Testis (tissue), 2 donors: ENCODE results near the gene GSTA5.

Experiments
- POLR2A ChIP-seq: fragments of 450-650 bp; IDR thresholded peaks from one replicate; pipeline ENCODE4 v1.6.1; 2017; ENCODE audit warnings: antibody characterized with exemption, mild to moderate bottlenecking, moderate library complexity
- TF ChIP-seq, protein P1 (sequence below), 3 experiments: fragments of 450-650 bp in 2 of 3; fragments of 200-600 bp in 1 of 3; sonication (generic) in 1 of 3; IDR thresholded peaks; one replicate each; pipeline ENCODE4 v1.5.1; 2016 to 2019; ENCODE audit warnings: antibody characterized with exemption in 3 of 3, mild to moderate bottlenecking in 2 of 3, moderate library complexity in 1 of 3

DNA sequence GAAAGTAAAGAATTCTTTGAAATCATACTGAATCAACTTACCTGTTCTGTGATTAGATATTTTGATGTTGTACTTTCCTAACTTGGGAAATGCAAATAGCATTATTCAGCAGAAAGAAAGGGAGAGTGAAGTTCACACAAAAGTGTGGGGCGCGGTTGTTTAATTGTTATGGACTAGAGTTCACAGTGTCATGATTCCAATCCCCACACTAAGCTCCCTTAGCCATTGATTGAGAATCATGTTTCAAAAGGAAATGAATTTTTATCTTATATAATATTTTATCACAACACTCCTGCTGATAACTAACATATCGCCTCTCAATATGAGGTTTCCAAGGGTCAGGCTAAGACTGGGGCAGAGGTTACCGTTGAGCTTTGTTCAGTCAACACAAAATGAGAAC is 3.0 kb upstream of the GSTA5 start:
- TF ChIP-seq, protein P1, sequence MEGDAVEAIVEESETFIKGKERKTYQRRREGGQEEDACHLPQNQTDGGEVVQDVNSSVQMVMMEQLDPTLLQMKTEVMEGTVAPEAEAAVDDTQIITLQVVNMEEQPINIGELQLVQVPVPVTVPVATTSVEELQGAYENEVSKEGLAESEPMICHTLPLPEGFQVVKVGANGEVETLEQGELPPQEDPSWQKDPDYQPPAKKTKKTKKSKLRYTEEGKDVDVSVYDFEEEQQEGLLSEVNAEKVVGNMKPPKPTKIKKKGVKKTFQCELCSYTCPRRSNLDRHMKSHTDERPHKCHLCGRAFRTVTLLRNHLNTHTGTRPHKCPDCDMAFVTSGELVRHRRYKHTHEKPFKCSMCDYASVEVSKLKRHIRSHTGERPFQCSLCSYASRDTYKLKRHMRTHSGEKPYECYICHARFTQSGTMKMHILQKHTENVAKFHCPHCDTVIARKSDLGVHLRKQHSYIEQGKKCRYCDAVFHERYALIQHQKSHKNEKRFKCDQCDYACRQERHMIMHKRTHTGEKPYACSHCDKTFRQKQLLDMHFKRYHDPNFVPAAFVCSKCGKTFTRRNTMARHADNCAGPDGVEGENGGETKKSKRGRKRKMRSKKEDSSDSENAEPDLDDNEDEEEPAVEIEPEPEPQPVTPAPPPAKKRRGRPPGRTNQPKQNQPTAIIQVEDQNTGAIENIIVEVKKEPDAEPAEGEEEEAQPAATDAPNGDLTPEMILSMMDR (IDR thresholded peaks at IDR 0.05): no peak
- no peak for TF ChIP-seq POLR2A
